Neuronal stem cell (in vitro differentiated cells): ENCODE measurements around the gene CKS2.

ENCODE experiments used
- DNase-seq: peaks from one replicate; pipeline ENCODE4 v3.0.0-alpha.2; 2013; ENCODE audit warnings: low spot score
- H2AFZ ChIP-seq: one replicate; pipeline ENCODE4 v1.6.1; 2013; ENCODE audit warnings: mild to moderate bottlenecking, low read length, inconsistent platforms
- H2AK5ac ChIP-seq: 2 replicates; pipeline ENCODE4 v1.6.1; 2013; ENCODE audit warnings: low read depth, mild to moderate bottlenecking, inconsistent platforms, low read length, moderate library complexity, mixed read lengths
- H2BK120ac ChIP-seq: 2 replicates; pipeline ENCODE4 v1.6.1; 2013; ENCODE audit warnings: low read depth, mild to moderate bottlenecking, inconsistent platforms, low read length, moderate library complexity, mixed read lengths
- H2BK12ac ChIP-seq: one replicate; pipeline ENCODE4 v1.6.1; 2013; ENCODE audit warnings: low read length, inconsistent platforms
- H2BK15ac ChIP-seq: 2 replicates; pipeline ENCODE4 v1.6.1; 2013; ENCODE audit warnings: mild to moderate bottlenecking, low read length, inconsistent platforms, mixed read lengths
- H2BK5ac ChIP-seq: one replicate; pipeline ENCODE4 v1.6.1; 2013; ENCODE audit warnings: inconsistent platforms, mild to moderate bottlenecking, low read length, moderate library complexity
- H3K14ac ChIP-seq: one replicate; pipeline ENCODE4 v1.6.1; 2013; ENCODE audit warnings: low read length, inconsistent platforms
- H3K18ac ChIP-seq: 2 replicates; pipeline ENCODE4 v1.6.1; 2013; ENCODE audit warnings: low read length, inconsistent platforms
- H3K23ac ChIP-seq: 2 replicates; pipeline ENCODE4 v1.6.1; 2013; ENCODE audit warnings: low read depth, mild to moderate bottlenecking, mixed read lengths, low read length, inconsistent platforms; ENCODE audit not compliant: poor library complexity
- H3K27ac ChIP-seq: replicated peaks from 3 replicates; pipeline ENCODE4 v1.5.1; 2013; ENCODE audit warnings: low read length, inconsistent platforms
- H3K27me3 ChIP-seq, 3 experiments: 2 replicates each; pipeline ENCODE4 v1.6.1; 2013; ENCODE audit warnings: low read length in 3 of 3, mild to moderate bottlenecking in 2 of 3, inconsistent platforms in 1 of 3, low read depth in 1 of 3, mixed read lengths in 1 of 3, moderate library complexity in 1 of 3; ENCODE audit not compliant: control insufficient read depth in 3 of 3, insufficient read depth in 3 of 3
- H3K36me3 ChIP-seq, 2 donors: replicated peaks in 1 of 2; 2 replicates each; pipeline ENCODE4 v1.6.1; 2013; ENCODE audit warnings: low read length in 2 of 2; ENCODE audit not compliant: control insufficient read depth in 2 of 2, insufficient read depth in 2 of 2
- H3K4ac ChIP-seq: 2 replicates; pipeline ENCODE4 v1.6.1; 2013; ENCODE audit warnings: inconsistent platforms, mild to moderate bottlenecking, low read length, moderate library complexity
- H3K4me1 ChIP-seq, 2 donors: 1 replicate in 1 of 2; 2 replicates in 1 of 2; pipeline ENCODE4 v1.6.1; 2013; ENCODE audit warnings: low read length in 2 of 2, low read depth in 1 of 2; ENCODE audit not compliant: control insufficient read depth in 2 of 2, insufficient read depth in 1 of 2
- H3K4me2 ChIP-seq: one replicate; pipeline ENCODE4 v1.6.1; 2013; ENCODE audit warnings: mild to moderate bottlenecking, low read length, inconsistent platforms; ENCODE audit not compliant: insufficient read depth, poor library complexity, severe bottlenecking
- H3K4me3 ChIP-seq, 2 donors: 2 replicates each; pipeline ENCODE4 v1.5.1; 2013; ENCODE audit warnings: low read length in 2 of 2, mild to moderate bottlenecking in 2 of 2, inconsistent platforms in 1 of 2, moderate library complexity in 1 of 2
- H3K79me1 ChIP-seq: one replicate; pipeline ENCODE4 v1.6.1; 2013; ENCODE audit warnings: low read depth, mild to moderate bottlenecking, inconsistent platforms, low read length, moderate library complexity
- H3K9ac ChIP-seq: one replicate; pipeline ENCODE4 v1.6.1; 2013; ENCODE audit warnings: mild to moderate bottlenecking, low read depth, low read length, inconsistent platforms; ENCODE audit not compliant: poor library complexity
- H3K9me3 ChIP-seq, 2 donors: replicated peaks in 1 of 2; 2 replicates each; pipeline versions ENCODE3 to v1.6.1; 2013; ENCODE audit warnings: low read length in 2 of 2, mild to moderate bottlenecking in 2 of 2, inconsistent platforms in 1 of 2, low read depth in 1 of 2, mixed read lengths in 1 of 2, moderate library complexity in 1 of 2; ENCODE audit not compliant: control insufficient read depth in 2 of 2, insufficient read depth in 1 of 2
- H4K8ac ChIP-seq: one replicate; pipeline ENCODE4 v1.6.1; 2013; ENCODE audit warnings: low read depth, mild to moderate bottlenecking, inconsistent platforms, low read length, moderate library complexity
- H4K91ac ChIP-seq: one replicate; pipeline ENCODE4 v1.6.1; 2013; ENCODE audit warnings: low read length, low read depth, mild to moderate bottlenecking, inconsistent platforms; ENCODE audit not compliant: poor library complexity
- WGBS, 2 donors: extraction: QIAGEN DNeasy Blood & Tissue Kit; methylation state at CpG; one replicate each; pipeline ENCODE4 v1.1.7; 2013; ENCODE audit warnings: missing lambda C conversion rate in 2 of 2, mixed read lengths in 1 of 2; ENCODE audit not compliant: insufficient read length in 2 of 2, insufficient replicate concordance in 1 of 2; ENCODE audit errors: extremely low coverage in 2 of 2; 5-methylcytosine and 5-hydroxymethylcytosine counted together

Gene CKS2

GRCh38 chr9:89330513-89330912 lies 19.5 kb downstream of the CKS2 start:
- no CpG with 5 or more reads among the region's 7 CpGs for WGBS, 2 donors
- Histone ChIP-seq H2AFZ (no peak overlapping the region), H3K9me3 (no peaks in the 10 kb centered on the region), H3K4me1 (no peaks in the 10 kb centered on the region), H2AK5ac (no peak overlapping the region), H3K79me1 (no peaks in the 10 kb centered on the region), H2BK5ac (no peak overlapping the region), H3K36me3 (peaks cover 32 to 100% of the 10 kb centered on the region in 2 donors), H2BK15ac (no peak overlapping the region), H2BK120ac (no peak overlapping the region), H3K27me3 (no peaks in the 10 kb centered on the region), H4K8ac (no peak overlapping the region), H3K23ac (no peak overlapping the region), H3K4me2 (no peak overlapping the region), H3K27ac (no peak overlapping the region), H4K91ac (no peak overlapping the region), H3K4ac (no peak overlapping the region), H3K9ac (no peak overlapping the region), H3K18ac (no peak overlapping the region), H3K4me3 (no peak overlapping the region), H2BK12ac (no peak overlapping the region), H3K14ac (no peak overlapping the region)
- DNase-seq: no peak

GRCh38 chr9:89339807-89340206 lies 28.8 kb downstream of the CKS2 start:
- no peak overlapping the region for H4K91ac ChIP-seq
- H3K4ac ChIP-seq: no peak overlapping the region
- WGBS, 2 donors: no CpG with 5 or more reads among the region's 2 CpGs
- no peak overlapping the region for H2BK120ac ChIP-seq
- no peak overlapping the region for H3K4me3 ChIP-seq
- H3K36me3 ChIP-seq: peaks cover 21 to 98% of the 10 kb centered on the region in 2 donors
- no peak overlapping the region for H3K18ac ChIP-seq
- H3K27ac ChIP-seq: no peak overlapping the region
- no peak overlapping the region for H2BK15ac ChIP-seq
- no peaks in the 10 kb centered on the region for H3K27me3 ChIP-seq
- DNase-seq: no peak
- H3K9ac ChIP-seq: no peak overlapping the region
- no peak overlapping the region for H4K8ac ChIP-seq
- H3K23ac ChIP-seq: no peak overlapping the region
- H2AFZ ChIP-seq: no peak overlapping the region
- H3K4me1 ChIP-seq: no peaks in the 10 kb centered on the region
- no peak overlapping the region for H3K4me2 ChIP-seq
- no peak overlapping the region for H2BK5ac ChIP-seq
- H3K79me1 ChIP-seq: no peaks in the 10 kb centered on the region
- H3K14ac ChIP-seq: no peak overlapping the region
- no peak overlapping the region for H2AK5ac ChIP-seq
- H3K9me3 ChIP-seq: peaks cover 0 to 23% of the 10 kb centered on the region in 2 donors
- no peak overlapping the region for H2BK12ac ChIP-seq

GRCh38 chr9:89340332-89340731 lies 29.3 kb downstream of the CKS2 start:
- Histone ChIP-seq H3K9ac (no peak overlapping the region), H3K27me3 (no peaks in the 10 kb centered on the region), H3K23ac (no peak overlapping the region), H2BK15ac (no peak overlapping the region), H3K4me2 (no peak overlapping the region), H2BK12ac (no peak overlapping the region), H2AFZ (no peak overlapping the region), H3K36me3 (peaks cover 24 to 98% of the 10 kb centered on the region in 2 donors), H3K18ac (no peak overlapping the region), H3K27ac (no peak overlapping the region), H2BK120ac (no peak overlapping the region), H3K9me3 (peaks cover 0 to 23% of the 10 kb centered on the region in 2 donors), H2AK5ac (no peak overlapping the region), H2BK5ac (no peak overlapping the region), H3K4ac (no peak overlapping the region), H4K8ac (no peak overlapping the region), H4K91ac (no peak overlapping the region), H3K14ac (no peak overlapping the region), H3K79me1 (no peaks in the 10 kb centered on the region), H3K4me3 (no peak overlapping the region), H3K4me1 (no peaks in the 10 kb centered on the region)
- no peak for DNase-seq
- no CpG with 5 or more reads among the region's 3 CpGs for WGBS, 2 donors

- H2AFZ ChIP-seq: no peak overlapping the region
- no peak overlapping the region for H4K91ac ChIP-seq
- H3K18ac ChIP-seq: no peak overlapping the region
- no peak overlapping the region for H3K14ac ChIP-seq
- H2BK5ac ChIP-seq: no peak overlapping the region
- H3K36me3 ChIP-seq: peaks cover 35 to 100% of the 10 kb centered on the region in 2 donors
- no peak overlapping the region for H3K4ac ChIP-seq
- no peak overlapping the region for H2BK12ac ChIP-seq
- no peak for DNase-seq
- peaks cover 0 to 23% of the 10 kb centered on the region in 2 donors for H3K9me3 ChIP-seq
- no peak overlapping the region for H3K4me3 ChIP-seq
- no peaks in the 10 kb centered on the region for H3K79me1 ChIP-seq
- H3K9ac ChIP-seq: no peak overlapping the region
- H3K4me2 ChIP-seq: no peak overlapping the region
- H3K4me1 ChIP-seq: no peaks in the 10 kb centered on the region
- WGBS, 2 donors: no CpG with 5 or more reads among the region's 6 CpGs
- H2BK15ac ChIP-seq: no peak overlapping the region
- H3K27ac ChIP-seq: no peak overlapping the region
- no peak overlapping the region for H2BK120ac ChIP-seq
- H4K8ac ChIP-seq: no peak overlapping the region
- no peak overlapping the region for H2AK5ac ChIP-seq
- H3K23ac ChIP-seq: no peak overlapping the region
- H3K27me3 ChIP-seq: no peaks in the 10 kb centered on the region
Measured at GRCh38 chr9:89342213-89342612, 31.2 kb downstream of the CKS2 start.
